ENCODE data around the gene SLC24A4. TPM values are rescaled to one million over a fixed set of nuclear protein-coding genes. Genes with fewer than 3 reads are reported as not detected.

The SLC24A4 gene
- total RNA-seq, 1 donor from 2014 or later, result 0.26 TPM

- Mint-ChIP-seq H3K4me3 (no peak overlapping the region), H3K4me1 (no peaks in the 10 kb centered on the region), H3K27ac (ENCODE audit: unreplicated experiment) (peak overlapping the region; percentile 19), H3K36me3 (ENCODE audit: low read depth) (peaks cover 3% of the 10 kb centered on the region), H3K9me3 (no peaks in the 10 kb centered on the region), H3K27me3 (ENCODE audit: low read depth) (no peaks in the 10 kb centered on the region)
- DNase-seq (ENCODE audit: low read depth, low spot score), result no peak
- TF ChIP-seq CTCF (conservative IDR thresholded peaks at IDR 0.05), result no peak
These were observed 202.5 kb downstream of the SLC24A4 start for GRCh38 chr14:92525322-92526095.

DNA sequence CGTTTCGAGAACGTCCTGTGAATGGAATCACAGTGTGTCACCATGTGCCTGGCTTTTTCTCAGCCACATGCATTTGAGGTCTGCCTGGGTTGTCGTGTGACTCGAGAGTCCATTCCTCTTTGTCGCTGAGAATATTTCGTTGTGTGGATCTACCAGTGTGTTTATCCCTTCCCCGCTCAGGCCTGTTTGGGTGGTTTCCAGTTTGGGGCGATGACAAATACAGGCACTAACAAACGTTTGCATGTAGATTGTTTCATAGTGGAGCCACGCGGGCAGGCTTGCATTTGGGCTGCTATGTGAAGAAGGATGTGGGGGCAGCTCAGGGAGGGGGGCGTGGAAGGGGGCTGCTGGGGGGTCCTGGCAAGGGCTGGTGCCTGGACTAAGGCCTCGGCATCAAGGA lies 204.8 kb downstream of the SLC24A4 start:
- no peak for TF ChIP-seq CTCF (conservative IDR thresholded peaks at IDR 0.05)
- Mint-ChIP-seq H3K4me3 (no peak overlapping the region), H3K4me1 (no peaks in the 10 kb centered on the region), H3K27me3 (ENCODE audit: low read depth) (no peaks in the 10 kb centered on the region), H3K9me3 (no peaks in the 10 kb centered on the region), H3K27ac (ENCODE audit: unreplicated experiment) (no peak overlapping the region), H3K36me3 (ENCODE audit: low read depth) (no peaks in the 10 kb centered on the region)
- no peak for DNase-seq (ENCODE audit: low read depth, low spot score)

DNA sequence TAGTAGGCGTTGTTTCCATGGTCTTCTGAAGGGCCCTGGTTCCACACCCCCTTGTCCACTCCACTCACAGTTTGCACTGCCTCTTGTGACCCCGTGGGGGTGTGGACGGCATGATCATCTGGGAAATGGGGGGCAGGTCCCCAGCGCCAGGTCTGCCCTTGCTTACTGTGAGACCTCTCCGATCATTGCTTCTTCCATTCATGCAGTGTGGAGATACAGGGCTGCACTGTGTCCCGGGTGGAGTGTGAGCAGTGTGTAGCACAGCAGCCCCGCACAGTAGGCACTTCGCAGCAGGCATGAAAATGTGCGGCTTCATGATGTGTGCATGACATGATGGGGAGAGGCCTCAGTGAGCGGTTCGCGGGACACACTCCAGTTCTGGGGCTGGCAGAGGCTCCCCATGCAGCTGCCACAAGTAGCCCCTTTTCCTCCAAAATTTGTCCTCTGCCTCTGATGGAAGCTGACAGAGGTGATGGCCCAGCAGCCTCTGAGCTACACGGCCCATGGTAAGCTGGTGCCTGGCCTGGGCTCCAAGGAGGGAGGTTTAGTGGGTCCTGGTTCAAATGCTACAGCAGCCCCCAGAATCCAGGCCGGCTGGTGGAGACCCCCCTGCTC lies 205.6 kb downstream of the SLC24A4 start:
- Mint-ChIP-seq H3K27me3 (ENCODE audit: low read depth) (no peaks in the 10 kb centered on the region), H3K27ac (ENCODE audit: unreplicated experiment) (no peak overlapping the region), H3K4me3 (no peak overlapping the region), H3K9me3 (no peaks in the 10 kb centered on the region), H3K4me1 (no peaks in the 10 kb centered on the region), H3K36me3 (ENCODE audit: low read depth) (no peaks in the 10 kb centered on the region)
- no peak for DNase-seq (ENCODE audit: low read depth, low spot score)
- no peak for TF ChIP-seq CTCF (conservative IDR thresholded peaks at IDR 0.05)

DNA sequence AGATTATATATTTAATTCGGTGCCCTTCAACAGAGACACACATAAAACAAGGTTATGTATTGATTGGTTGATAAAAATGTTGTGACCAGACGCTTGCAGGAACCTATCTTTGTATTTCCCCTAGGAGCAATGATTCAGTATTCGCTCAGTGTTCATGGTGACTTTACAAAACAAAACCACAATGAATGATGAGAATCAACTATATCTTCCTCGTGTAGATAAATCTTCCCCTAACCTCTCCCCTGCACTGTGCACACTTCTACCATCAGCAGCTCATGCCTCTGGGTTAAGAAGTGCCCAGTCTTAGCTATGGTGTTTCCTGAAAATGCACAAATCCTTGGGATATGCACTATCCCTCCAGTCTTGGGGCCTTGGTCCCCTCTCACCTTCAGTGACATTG lies 206.9 kb downstream of the SLC24A4 start:
- Mint-ChIP-seq H3K4me1 (peaks cover 4% of the 10 kb centered on the region), H3K27ac (ENCODE audit: unreplicated experiment) (no peak overlapping the region), H3K9me3 (no peaks in the 10 kb centered on the region), H3K4me3 (no peak overlapping the region), H3K27me3 (ENCODE audit: low read depth) (no peaks in the 10 kb centered on the region), H3K36me3 (ENCODE audit: low read depth) (no peaks in the 10 kb centered on the region)
- no peak for DNase-seq (ENCODE audit: low read depth, low spot score)
- TF ChIP-seq CTCF (conservative IDR thresholded peaks at IDR 0.05), result no peak

GRCh38 chr14:92531106-92531873 lies 208.3 kb downstream of the SLC24A4 start:
- Mint-ChIP-seq H3K4me1 (peaks cover 17% of the 10 kb centered on the region), H3K4me3 (no peak overlapping the region), H3K9me3 (no peaks in the 10 kb centered on the region), H3K27me3 (ENCODE audit: low read depth) (no peaks in the 10 kb centered on the region), H3K27ac (ENCODE audit: unreplicated experiment) (no peak overlapping the region), H3K36me3 (ENCODE audit: low read depth) (no peaks in the 10 kb centered on the region)
- no peak for DNase-seq (ENCODE audit: low read depth, low spot score)
- TF ChIP-seq CTCF (conservative IDR thresholded peaks at IDR 0.05), result no peak
